HCT116 (cell line): ENCODE data around the gene IGF2R. TPM values are rescaled to one million over a fixed set of nuclear protein-coding genes. Genes with fewer than 3 reads are reported as not detected.

ENCODE experiments used
- ATAC-seq: fragments of 200-7000 bp; cut with Tn5 transposase; 2 replicates; pipeline ENCODE4 v1.9.1; 2020; ENCODE audit warnings: mild to moderate bottlenecking, moderate library complexity
- BruUV-seq: library from RNA; stranded (reverse); fragments of 400-500 nt; replicated peaks from 2 replicates; lab custom pipeline; 2021; lab: Mats Ljungman, UMichigan
- CTCF ChIA-PET: fragments of 300-600 bp; sonication (Branson Sonifier 250); formaldehyde crosslinking; loops from one replicate; lab custom pipeline; 2021; ENCODE audit warnings: antibody characterized with exemption; lab: Charles Lee
- POLR2A ChIA-PET: fragments of 300-600, 350-600 bp; sonication (Branson Sonifier 250); formaldehyde crosslinking; loops from one replicate; lab custom pipeline; 2021; ENCODE audit warnings: antibody characterized with exemption; lab: Charles Lee
- RAD21 ChIA-PET, 2 experiments: fragments of 300-600 bp; sonication (Branson Sonifier 250); formaldehyde crosslinking; loops; one replicate each; lab custom pipeline; 2023; ENCODE audit warnings: low total read pairs in 2 of 2; ENCODE audit not compliant: uncharacterized antibody in 2 of 2, unreplicated experiment in 2 of 2, low non-redundant PET in 1 of 2; lab: Charles Lee
- DNase-seq: peaks from one replicate; pipeline ENCODE4 v3.0.0-alpha.2; 2010; ENCODE audit warnings: low read depth, low spot score
- H2AFZ ChIP-seq: fragments of 200-600 bp; shearing (Covaris generic), sonication (generic); 2 replicates; pipeline ENCODE4 v1.6.1; 2017; ENCODE audit warnings: low read depth, mixed run types, mixed read lengths, antibody characterized with exemption, low read length; ENCODE audit not compliant: poor library complexity, severe bottlenecking
- H3K27ac ChIP-seq: 2 replicates; pipeline ENCODE4 v1.5.1; 2012; ENCODE audit warnings: low read depth, low read length
- H3K27me3 ChIP-seq: fragments of 200-600 bp; sonication (generic); 2 replicates; pipeline ENCODE4 v1.6.1; 2016; ENCODE audit warnings: mixed run types, low read length, mixed read lengths; ENCODE audit not compliant: insufficient read depth
- H3K36me3 ChIP-seq, 2 experiments: fragments of 200-500 bp in 1 of 2; fragments of 200-600 bp in 1 of 2; sonication (Bioruptor generic) in 1 of 2; sonication (generic) in 1 of 2; 2 replicates each; pipeline versions ENCODE4 v1.5.1 to v1.6.1; 2014 to 2016; ENCODE audit warnings: low read length in 2 of 2, inconsistent platforms in 1 of 2, mixed read lengths in 1 of 2, mixed run types in 1 of 2; ENCODE audit not compliant: insufficient read depth in 2 of 2, control insufficient read depth in 1 of 2
- H3K4me1 ChIP-seq, 2 experiments: fragments of 200-600 bp in 1 of 2; sonication (generic) in 1 of 2; 2 replicates each; pipeline versions ENCODE4 v1.5.1 to v1.6.1; 2012 to 2017; ENCODE audit warnings: low read length in 2 of 2, inconsistent platforms in 1 of 2, mild to moderate bottlenecking in 1 of 2, mixed read lengths in 1 of 2, mixed run types in 1 of 2, moderate library complexity in 1 of 2; ENCODE audit not compliant: insufficient read depth in 2 of 2, control insufficient read depth in 1 of 2
- H3K4me2 ChIP-seq: fragments of 200-600 bp; sonication (generic); 2 replicates; pipeline ENCODE4 v1.6.1; 2017; ENCODE audit warnings: mixed run types, low read length, mixed read lengths
- H3K4me3 ChIP-seq, 2 experiments: fragments of 200-600 bp in 1 of 2; sonication (generic) in 1 of 2; replicated peaks in 1 of 2; 2 replicates each; pipeline ENCODE4 v1.5.1; 2011 to 2016; ENCODE audit warnings: low read length in 2 of 2, control low read depth in 1 of 2, low read depth in 1 of 2, mild to moderate bottlenecking in 1 of 2, mixed read lengths in 1 of 2, mixed run types in 1 of 2
- H3K79me2 ChIP-seq: fragments of 200-600 bp; sonication (generic); 2 replicates; pipeline ENCODE4 v1.6.1; 2017; ENCODE audit warnings: mild to moderate bottlenecking, mixed run types, low read length, moderate library complexity, mixed read lengths; ENCODE audit not compliant: insufficient read depth
- H3K9ac ChIP-seq: fragments of 200-600 bp; sonication (generic); 2 replicates; pipeline ENCODE4 v1.6.1; 2016; ENCODE audit warnings: low read length, mixed read lengths
- H3K9me2 ChIP-seq: fragments of 200-600 bp; sonication (generic), shearing (Covaris generic); 2 replicates; pipeline ENCODE4 v1.6.1; 2017; ENCODE audit warnings: mixed run types, mild to moderate bottlenecking, moderate library complexity; ENCODE audit not compliant: insufficient read depth
- H3K9me3 ChIP-seq, 2 experiments: fragments of 200-500 bp in 1 of 2; fragments of 200-600 bp in 1 of 2; sonication (Bioruptor generic) in 1 of 2; sonication (generic) in 1 of 2; 2 replicates each; pipeline ENCODE4 v1.6.1; 2014 to 2017; ENCODE audit warnings: low read length in 2 of 2, mixed read lengths in 2 of 2, inconsistent platforms in 1 of 2, low read depth in 1 of 2, mild to moderate bottlenecking in 1 of 2, mixed run types in 1 of 2, moderate library complexity in 1 of 2; ENCODE audit not compliant: control insufficient read depth in 1 of 2, insufficient read depth in 1 of 2
- H4K20me1 ChIP-seq: fragments of 200-600 bp; sonication (generic), shearing (Covaris generic); 2 replicates; pipeline ENCODE4 v1.6.1; 2017; ENCODE audit warnings: mixed run types, mild to moderate bottlenecking, moderate library complexity; ENCODE audit not compliant: insufficient read depth
- CEBPB ChIP-seq: IDR thresholded peaks from 2 replicates; pipeline ENCODE4 v1.6.1; 2012; ENCODE audit warnings: low read depth
- EGR1 ChIP-seq: IDR thresholded peaks from 2 replicates; pipeline ENCODE4 v1.6.1; 2012; ENCODE audit warnings: low read depth
- ELF1 ChIP-seq: IDR thresholded peaks from 2 replicates; pipeline ENCODE4 v1.6.1; 2012; ENCODE audit warnings: low read depth, borderline replicate concordance
- EZH2 ChIP-seq: fragments of 200-600 bp; sonication (generic); IDR thresholded peaks from 2 replicates; pipeline ENCODE4 v1.6.1; 2017; ENCODE audit warnings: antibody characterized with exemption, mixed run types
- EZH2phosphoT487 ChIP-seq: fragments of 200-600 bp; IDR thresholded peaks from 2 replicates; pipeline ENCODE4 v1.6.1; 2018; ENCODE audit warnings: antibody characterized with exemption, borderline replicate concordance
- FOSL1 ChIP-seq: IDR thresholded peaks from 2 replicates; pipeline ENCODE4 v1.6.1; 2012; ENCODE audit warnings: low read depth
- JUND ChIP-seq: IDR thresholded peaks from 2 replicates; pipeline ENCODE4 v1.6.1; 2012
- POLR2A ChIP-seq: IDR thresholded peaks from 2 replicates; pipeline ENCODE4 v1.7.0; 2011; ENCODE audit warnings: borderline replicate concordance; ENCODE audit not compliant: insufficient read depth, insufficient read length; ENCODE audit errors: extremely low read depth
- POLR2AphosphoS5 ChIP-seq: IDR thresholded peaks from 2 replicates; pipeline ENCODE4 v1.6.1; 2011; ENCODE audit warnings: mild to moderate bottlenecking, low read depth, low read length, moderate library complexity
- SIN3A ChIP-seq: IDR thresholded peaks from 2 replicates; pipeline ENCODE4 v1.6.1; 2012; ENCODE audit warnings: low read depth
- SP1 ChIP-seq: IDR thresholded peaks from 2 replicates; pipeline ENCODE4 v1.6.1; 2012; ENCODE audit warnings: low read depth
- TCF7L2 ChIP-seq: IDR thresholded peaks from 2 replicates; pipeline ENCODE4 v1.7.0; 2011; ENCODE audit warnings: borderline replicate concordance, inconsistent platforms; ENCODE audit not compliant: insufficient read depth, insufficient read length; ENCODE audit errors: extremely low read depth
- YY1 ChIP-seq: IDR thresholded peaks from 2 replicates; pipeline ENCODE4 v1.6.1; 2011; ENCODE audit warnings: low read length, low read depth, moderate library complexity, mild to moderate bottlenecking; ENCODE audit not compliant: insufficient replicate concordance; ENCODE audit errors: extremely low read depth
- ZFX ChIP-seq: fragments of 450-650 bp; IDR thresholded peaks from 2 replicates; pipeline ENCODE4 v1.6.1; 2017
- ZNF274 ChIP-seq: fragments of 200-500 bp; sonication (Bioruptor generic); IDR thresholded peaks from 2 replicates; pipeline ENCODE4 v1.6.1; 2014; ENCODE audit warnings: mild to moderate bottlenecking, low read depth, low read length, inconsistent platforms
- intact Hi-C: fragments of 100-400 bp; cut with micrococcal nuclease; formaldehyde crosslinking; loops from 2 replicates; pipeline ENCODE4 v1.10.0; 2022
- total RNA-seq: library from RNA; stranded (reverse); gene quantifications from one replicate; pipeline ENCODE4 v1.2.1, GENCODE V29; 2021; ENCODE audit not compliant: unreplicated experiment
- TF ChIP-seq, protein P1 (sequence below): IDR thresholded peaks from 2 replicates; pipeline ENCODE4 v1.6.1; 2012; ENCODE audit warnings: low read depth
- TF ChIP-seq, protein P2 (sequence below), 3 experiments: fragments of 200-600 bp in 1 of 3; sonication (generic) in 1 of 3; IDR thresholded peaks in 2 of 3; conservative IDR thresholded peaks in 1 of 3; 2 replicates each; pipeline ENCODE4 v1.5.1; 2012 to 2017; ENCODE audit warnings: low read depth in 2 of 3, low read length in 2 of 3, antibody characterized with exemption in 1 of 3, borderline replicate concordance in 1 of 3, control low read depth in 1 of 3, mild to moderate bottlenecking in 1 of 3, mixed read lengths in 1 of 3, mixed run types in 1 of 3, moderate library complexity in 1 of 3; ENCODE audit not compliant: insufficient read depth in 1 of 3
- TF ChIP-seq, protein P3 (sequence below): IDR thresholded peaks from 2 replicates; pipeline ENCODE4 v1.6.1; 2012
- TF ChIP-seq, protein P4 (sequence below): IDR thresholded peaks from 2 replicates; pipeline ENCODE4 v1.6.1; 2011; ENCODE audit warnings: mild to moderate bottlenecking, low read length, moderate library complexity; ENCODE audit not compliant: insufficient replicate concordance; ENCODE audit errors: extremely low read depth

IGF2R gene
- total RNA-seq, 1 experiment from 2014 or later, result 37.0 TPM

DNA sequence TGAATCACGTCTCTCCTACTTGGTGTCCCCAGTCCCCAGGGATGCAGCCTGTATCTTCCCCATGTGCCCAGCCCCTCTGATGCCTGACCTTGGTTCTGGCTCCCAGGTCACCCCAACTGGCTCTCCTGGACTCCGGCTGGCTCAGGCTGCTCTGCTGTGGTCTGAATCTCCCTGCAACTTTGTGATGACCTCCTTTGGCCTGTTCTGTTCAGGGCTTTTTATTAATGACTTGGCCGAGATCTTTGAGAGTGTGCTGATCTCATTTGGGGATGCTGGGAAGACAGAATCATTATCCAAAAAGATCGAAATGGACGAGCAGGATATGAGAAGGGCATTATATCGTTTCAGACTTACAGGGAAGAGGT lies 67.4 kb downstream of the IGF2R start:
- DNase-seq (no peak), ATAC-seq (no peak)
- Histone ChIP-seq H3K9ac (no peak overlapping the region), H3K4me3 (no peak overlapping the region), H3K9me3 (no peaks in the 10 kb centered on the region), H3K79me2 (no peaks in the 10 kb centered on the region), H4K20me1 (no peaks in the 10 kb centered on the region), H3K27ac (no peak overlapping the region), H3K4me2 (no peak overlapping the region), H3K4me1 (no peaks in the 10 kb centered on the region), H3K36me3 (peaks cover 0 to 17% of the 10 kb centered on the region in 2 experiments; a peak in 2 of 4 replicates), H2AFZ (no peak overlapping the region), H3K27me3 (no peaks in the 10 kb centered on the region), H3K9me2 (no peaks in the 10 kb centered on the region)
- ChIA-PET CTCF (no interaction called here), RAD21 (no interaction called here), POLR2A (no interaction called here)
- intact Hi-C loops, result no loop called here
- BruUV-seq, result no TSS peak
- TF ChIP-seq POLR2A (no peak), FOSL1 (no peak), ZFX (no peak), SIN3A (no peak), EZH2 (no peak), EZH2phosphoT487 (no peak), YY1 (no peak), EGR1 (no peak), JUND (no peak), SP1 (no peak), POLR2AphosphoS5 (no peak), ELF1 (no peak), ZNF274 (no peak), TCF7L2 (no peak), CEBPB (no peak)
- TF ChIP-seq, protein P1, sequence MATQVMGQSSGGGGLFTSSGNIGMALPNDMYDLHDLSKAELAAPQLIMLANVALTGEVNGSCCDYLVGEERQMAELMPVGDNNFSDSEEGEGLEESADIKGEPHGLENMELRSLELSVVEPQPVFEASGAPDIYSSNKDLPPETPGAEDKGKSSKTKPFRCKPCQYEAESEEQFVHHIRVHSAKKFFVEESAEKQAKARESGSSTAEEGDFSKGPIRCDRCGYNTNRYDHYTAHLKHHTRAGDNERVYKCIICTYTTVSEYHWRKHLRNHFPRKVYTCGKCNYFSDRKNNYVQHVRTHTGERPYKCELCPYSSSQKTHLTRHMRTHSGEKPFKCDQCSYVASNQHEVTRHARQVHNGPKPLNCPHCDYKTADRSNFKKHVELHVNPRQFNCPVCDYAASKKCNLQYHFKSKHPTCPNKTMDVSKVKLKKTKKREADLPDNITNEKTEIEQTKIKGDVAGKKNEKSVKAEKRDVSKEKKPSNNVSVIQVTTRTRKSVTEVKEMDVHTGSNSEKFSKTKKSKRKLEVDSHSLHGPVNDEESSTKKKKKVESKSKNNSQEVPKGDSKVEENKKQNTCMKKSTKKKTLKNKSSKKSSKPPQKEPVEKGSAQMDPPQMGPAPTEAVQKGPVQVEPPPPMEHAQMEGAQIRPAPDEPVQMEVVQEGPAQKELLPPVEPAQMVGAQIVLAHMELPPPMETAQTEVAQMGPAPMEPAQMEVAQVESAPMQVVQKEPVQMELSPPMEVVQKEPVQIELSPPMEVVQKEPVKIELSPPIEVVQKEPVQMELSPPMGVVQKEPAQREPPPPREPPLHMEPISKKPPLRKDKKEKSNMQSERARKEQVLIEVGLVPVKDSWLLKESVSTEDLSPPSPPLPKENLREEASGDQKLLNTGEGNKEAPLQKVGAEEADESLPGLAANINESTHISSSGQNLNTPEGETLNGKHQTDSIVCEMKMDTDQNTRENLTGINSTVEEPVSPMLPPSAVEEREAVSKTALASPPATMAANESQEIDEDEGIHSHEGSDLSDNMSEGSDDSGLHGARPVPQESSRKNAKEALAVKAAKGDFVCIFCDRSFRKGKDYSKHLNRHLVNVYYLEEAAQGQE, result no peak
- TF ChIP-seq, protein P2, sequence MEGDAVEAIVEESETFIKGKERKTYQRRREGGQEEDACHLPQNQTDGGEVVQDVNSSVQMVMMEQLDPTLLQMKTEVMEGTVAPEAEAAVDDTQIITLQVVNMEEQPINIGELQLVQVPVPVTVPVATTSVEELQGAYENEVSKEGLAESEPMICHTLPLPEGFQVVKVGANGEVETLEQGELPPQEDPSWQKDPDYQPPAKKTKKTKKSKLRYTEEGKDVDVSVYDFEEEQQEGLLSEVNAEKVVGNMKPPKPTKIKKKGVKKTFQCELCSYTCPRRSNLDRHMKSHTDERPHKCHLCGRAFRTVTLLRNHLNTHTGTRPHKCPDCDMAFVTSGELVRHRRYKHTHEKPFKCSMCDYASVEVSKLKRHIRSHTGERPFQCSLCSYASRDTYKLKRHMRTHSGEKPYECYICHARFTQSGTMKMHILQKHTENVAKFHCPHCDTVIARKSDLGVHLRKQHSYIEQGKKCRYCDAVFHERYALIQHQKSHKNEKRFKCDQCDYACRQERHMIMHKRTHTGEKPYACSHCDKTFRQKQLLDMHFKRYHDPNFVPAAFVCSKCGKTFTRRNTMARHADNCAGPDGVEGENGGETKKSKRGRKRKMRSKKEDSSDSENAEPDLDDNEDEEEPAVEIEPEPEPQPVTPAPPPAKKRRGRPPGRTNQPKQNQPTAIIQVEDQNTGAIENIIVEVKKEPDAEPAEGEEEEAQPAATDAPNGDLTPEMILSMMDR (IDR thresholded peaks at IDR 0.05 in 2 of 3, conservative IDR thresholded peaks at IDR 0.05 in 1 of 3; ENCODE audit: borderline replicate concordance in 1 of 3, insufficient read depth in 1 of 3, low read depth in 2 of 3, low read length in 2 of 3), result no peak
- TF ChIP-seq, protein P3, sequence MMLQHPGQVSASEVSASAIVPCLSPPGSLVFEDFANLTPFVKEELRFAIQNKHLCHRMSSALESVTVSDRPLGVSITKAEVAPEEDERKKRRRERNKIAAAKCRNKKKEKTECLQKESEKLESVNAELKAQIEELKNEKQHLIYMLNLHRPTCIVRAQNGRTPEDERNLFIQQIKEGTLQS, result no peak
- TF ChIP-seq, protein P4, sequence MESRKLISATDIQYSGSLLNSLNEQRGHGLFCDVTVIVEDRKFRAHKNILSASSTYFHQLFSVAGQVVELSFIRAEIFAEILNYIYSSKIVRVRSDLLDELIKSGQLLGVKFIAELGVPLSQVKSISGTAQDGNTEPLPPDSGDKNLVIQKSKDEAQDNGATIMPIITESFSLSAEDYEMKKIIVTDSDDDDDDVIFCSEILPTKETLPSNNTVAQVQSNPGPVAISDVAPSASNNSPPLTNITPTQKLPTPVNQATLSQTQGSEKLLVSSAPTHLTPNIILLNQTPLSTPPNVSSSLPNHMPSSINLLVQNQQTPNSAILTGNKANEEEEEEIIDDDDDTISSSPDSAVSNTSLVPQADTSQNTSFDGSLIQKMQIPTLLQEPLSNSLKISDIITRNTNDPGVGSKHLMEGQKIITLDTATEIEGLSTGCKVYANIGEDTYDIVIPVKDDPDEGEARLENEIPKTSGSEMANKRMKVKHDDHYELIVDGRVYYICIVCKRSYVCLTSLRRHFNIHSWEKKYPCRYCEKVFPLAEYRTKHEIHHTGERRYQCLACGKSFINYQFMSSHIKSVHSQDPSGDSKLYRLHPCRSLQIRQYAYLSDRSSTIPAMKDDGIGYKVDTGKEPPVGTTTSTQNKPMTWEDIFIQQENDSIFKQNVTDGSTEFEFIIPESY, result no peak
- TF ChIP-seq, all 23 proteins: peak for 0
